ENCODE measurements around the gene MTMR1.

The MTMR1 gene

DNA sequence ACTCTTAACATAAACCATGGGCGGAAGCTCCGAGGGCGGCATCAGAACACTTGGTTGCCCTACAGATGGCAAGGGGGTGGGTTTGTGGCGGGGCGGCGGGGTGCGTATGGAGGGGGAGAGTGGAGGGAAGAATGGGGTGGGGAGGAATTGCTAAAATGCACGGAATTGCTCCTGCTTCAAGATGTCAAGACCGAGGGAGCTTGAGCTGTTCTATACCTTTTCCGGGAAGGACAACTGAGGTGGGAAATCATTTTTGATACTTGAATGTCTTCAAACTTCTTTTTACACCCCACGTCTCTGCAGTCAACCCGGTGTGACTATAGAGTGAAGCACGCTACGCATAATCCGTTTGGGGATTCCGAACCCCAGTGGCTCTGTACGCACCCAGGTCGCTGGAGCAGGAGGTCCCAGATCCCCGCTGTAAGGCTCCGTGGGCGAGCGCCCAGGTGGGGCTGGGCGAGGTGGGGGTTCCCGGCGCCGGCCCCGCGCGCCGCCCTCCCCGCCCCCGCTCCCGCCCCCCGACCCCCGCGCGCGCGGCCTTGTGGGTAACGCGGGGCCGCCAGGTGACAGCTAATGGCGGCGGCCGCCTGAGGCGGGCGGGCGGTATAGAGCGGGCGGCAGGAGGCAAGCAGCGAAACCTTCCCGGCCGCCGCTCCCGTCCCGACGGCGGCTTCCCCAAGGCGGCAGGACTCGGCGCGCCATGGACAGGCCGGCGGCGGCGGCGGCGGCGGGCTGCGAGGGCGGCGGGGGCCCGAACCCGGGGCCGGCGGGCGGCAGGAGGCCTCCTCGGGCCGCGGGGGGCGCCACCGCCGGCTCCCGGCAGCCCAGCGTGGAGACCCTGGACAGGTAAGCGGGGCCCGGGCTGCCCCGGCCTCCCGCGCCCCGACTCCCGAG, at the start of gene MTMR1:
Gene MTMR1, plus strand, starts transcription at position 566 of the 894 bp plus-strand sequence. Its CDS starts 135 bp downstream, at position 701.
- no peak for DNase-seq

GRCh38 chrX:150643958-150644357, 49.2 kb upstream of the MTMR1 start:
- DNase-seq, result no peak

DNA sequence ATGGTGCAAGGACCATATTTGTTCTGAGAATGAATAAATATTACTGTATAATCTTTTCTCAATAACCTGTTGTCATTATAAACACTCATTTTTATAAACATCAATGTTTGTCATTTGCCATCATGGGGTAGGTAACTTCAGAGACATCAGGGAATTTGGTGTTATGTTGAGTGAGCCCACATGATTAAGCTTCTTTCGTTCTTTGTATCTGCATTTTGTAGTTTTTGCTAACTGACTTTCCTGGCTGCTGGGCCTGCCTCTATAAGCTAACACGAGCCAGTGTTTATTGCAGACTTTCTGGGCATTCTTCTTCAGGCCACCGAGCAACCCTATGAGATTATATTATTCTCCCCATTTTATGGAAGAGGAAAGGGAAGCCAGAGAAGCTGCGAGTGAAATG, 48.8 kb upstream of the MTMR1 start:
- no peak for DNase-seq

DNA sequence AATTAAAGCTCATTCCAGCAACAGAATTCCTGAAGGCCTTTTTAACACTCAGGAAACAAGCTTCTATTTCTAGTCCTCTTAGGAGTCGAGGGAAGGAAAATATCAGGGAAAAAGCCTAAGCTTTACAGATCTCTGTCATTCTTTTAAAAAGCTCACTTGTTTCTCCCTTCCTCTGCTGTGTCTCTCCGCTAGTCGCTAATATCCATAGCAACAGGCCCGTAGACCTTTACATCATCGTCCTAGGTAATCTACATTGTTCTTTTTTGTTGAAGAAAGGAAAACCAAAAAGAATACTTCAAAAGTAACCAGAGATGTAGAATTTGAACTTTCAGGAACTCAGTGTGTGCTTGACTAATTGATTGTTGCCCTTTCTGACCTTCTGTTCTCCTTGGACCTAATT, 45.9 kb upstream of the MTMR1 start:
- DNase-seq, result no peak

DNA sequence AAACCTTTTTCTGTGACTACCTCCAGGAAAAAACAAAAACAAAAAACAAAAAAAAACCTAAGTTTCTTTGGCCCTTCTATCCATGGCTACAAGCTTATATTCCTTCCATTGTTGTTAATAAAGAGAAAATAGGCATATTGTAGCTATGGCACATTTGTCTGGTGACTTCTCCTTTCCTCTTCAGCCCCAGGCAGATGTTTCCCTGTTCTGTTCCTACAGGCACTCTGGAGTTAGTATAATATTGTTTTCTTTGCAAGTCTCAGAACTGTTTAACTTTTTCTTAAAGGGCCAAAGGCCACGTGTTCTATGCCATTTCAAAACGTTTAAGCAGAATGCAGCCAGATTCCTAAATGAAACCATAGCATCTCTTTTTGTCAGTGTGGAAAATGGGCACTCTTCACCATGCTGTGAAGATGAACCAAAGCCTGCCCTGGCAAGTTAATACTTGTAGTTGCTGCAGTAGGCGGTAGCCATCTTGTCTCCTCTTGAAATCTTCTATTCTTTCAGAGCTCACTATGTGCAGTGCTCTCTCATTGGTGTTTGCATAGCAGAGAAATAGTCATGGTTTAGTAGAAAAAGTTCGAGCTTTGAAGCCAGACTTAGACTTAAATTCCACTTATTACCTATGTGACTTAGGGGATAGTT, 44.8 kb upstream of the MTMR1 start:
- no peak for DNase-seq

DNA sequence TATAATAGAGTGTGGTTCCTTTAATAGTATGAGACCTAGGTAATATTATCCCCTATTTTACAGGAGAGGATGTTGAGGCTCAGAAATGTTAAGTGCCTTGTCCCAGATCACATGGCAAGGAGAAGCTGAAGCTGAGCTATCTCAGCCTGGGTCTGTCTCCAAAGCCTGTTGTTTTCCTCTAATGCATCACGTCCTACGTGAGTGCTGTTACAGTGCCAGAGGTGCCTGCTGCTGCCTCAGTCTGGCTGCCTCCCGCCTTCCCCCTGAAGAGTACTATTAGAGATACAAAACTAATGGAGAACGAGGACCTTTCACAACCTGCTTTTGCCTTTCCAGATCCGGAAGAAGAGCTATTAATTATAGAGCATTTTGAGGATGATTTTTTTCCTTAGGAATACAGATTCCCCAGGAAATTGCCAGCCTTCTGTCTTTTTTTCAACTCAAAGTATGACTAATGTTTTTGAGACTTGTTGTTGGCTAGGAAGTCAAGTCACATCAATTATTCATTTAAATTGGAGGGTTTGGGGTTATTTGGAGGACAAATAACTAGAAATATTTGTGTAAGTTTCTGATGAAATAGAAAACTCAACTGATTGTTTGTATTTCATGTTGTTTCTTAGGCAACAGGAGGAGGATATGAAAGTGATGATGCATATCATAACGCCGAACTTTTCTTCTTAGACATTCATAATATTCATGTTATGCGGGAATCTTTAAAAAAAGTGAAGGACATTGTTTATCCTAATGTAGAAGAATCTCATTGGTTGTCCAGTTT, 43.9 kb upstream of the MTMR1 start:
- peak; percentile 1 for DNase-seq

DNA sequence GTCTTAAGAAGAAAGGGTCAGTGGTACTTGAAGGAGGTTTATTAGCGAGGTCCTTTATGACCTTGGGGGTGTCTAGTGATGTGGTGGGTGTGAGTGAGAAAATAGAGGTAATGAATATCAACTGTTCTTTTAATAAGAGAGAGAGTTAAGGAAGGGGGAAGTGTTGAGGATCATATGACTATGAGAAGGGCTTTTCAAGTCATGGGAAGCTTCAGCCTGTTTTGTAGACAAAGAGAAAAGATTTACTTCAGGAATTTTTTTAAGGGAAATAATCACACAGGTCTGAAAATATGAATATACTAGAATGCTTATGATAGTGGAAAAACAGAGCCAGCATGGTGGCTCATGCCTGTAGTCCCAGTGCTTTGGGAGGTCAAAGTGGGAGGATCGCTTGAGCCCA, 41.3 kb upstream of the MTMR1 start:
- DNase-seq, result no peak

GRCh38 chrX:150655788-150656187, 37.4 kb upstream of the MTMR1 start:
- no peak for DNase-seq

DNA sequence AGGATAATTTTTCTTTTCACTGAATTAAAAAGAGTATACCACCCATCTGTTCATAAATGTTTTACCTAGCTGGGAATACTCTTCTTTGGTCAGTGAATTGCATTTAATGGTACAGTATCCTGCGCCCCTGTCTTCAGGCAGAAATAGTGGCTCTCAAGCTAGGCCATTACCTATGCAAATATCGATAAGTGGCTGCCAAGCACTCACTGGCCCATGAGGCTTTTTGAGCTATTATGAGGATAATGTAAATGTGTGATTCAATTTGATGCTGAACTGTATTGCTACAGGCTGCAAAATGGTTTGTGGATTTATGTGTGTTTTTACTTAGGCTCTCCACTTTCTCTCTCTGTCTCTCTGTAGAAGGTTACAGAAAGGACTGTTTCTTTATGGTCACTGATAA, 30.1 kb upstream of the MTMR1 start:
- no peak for DNase-seq

- DNase-seq, result no peak
Observed at GRCh38 chrX:150664290-150664689, 28.9 kb upstream of the MTMR1 start.

DNA sequence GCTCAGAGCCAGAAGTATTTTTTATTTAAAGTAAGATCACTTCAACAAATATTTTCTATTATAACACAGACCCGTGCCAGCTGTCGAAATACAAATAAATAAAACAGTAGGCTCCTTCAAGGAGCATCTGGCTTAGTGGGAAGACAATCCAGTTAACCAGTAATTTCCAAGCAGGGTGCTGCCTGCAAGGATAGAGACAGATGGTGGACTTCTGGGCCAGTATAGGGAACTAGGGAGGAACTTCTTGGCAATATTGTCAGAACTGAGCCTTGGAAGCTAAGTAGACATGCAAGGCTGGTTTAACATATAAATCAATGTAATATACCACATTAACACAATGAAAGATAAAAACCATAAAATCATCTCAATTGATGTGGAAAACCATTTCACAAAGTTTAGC, 17.0 kb upstream of the MTMR1 start:
- no peak for DNase-seq

- no peak for DNase-seq
Observed at GRCh38 chrX:150680974-150681373, 12.2 kb upstream of the MTMR1 start.

GRCh38 chrX:150683112-150683511, 10.1 kb upstream of the MTMR1 start:
- DNase-seq, result no peak

DNA sequence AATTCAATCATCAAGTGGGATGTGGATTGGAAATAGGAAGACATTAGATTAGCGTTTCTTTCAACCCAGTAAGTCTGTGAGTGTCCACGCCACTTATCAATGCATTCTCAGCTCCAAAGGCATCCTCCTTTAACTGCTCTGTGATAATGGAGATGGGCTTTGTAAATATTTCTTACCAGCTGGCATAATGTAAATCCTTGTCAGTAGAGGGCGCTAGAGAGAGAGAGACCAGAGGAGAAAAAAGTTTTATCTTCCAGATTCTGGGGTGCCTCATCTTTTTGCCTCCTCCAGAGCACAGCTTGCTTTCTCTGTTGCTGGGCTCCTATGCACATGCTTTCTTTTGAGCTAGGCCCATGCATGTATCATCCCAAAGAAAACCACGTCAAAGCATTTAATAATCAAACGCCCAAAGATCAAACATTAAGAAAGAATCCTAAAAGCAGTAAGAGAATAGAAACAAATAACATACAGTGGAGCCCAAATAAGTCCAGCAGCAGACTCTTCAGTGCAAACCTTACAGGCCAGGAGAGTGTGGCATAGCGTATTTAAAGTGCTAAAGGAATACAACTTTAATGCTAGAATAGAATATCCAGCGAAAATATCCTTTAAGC, 9.6 kb upstream of the MTMR1 start:
- no peak for DNase-seq

DNA sequence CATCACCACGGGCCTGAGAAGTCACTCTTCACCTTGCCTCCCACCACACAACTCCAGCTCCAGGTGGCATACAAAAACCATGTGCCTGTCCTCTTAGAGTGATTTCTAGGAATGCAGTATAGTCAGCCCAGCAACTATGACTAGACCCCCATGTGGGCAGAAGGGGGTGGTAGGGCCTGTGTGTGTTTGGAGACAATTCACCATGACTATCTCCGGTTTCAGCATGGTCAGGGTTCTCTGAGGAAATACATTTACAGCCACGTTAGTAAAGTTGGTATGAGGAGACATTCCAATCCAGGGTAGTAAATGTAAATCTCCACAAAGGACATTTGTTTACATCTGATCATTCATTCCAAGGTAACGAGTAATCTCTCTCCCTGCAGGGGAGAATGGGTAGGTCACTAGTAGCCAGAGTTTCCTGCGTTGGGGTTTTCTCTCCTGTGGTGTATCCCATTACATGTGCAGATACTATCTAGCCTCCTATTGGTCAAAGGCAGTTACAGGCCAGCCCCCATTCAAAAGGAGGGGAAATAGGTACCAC, 4.2 kb upstream of the MTMR1 start:
- DNase-seq, result peak; percentile 90

- DNase-seq, result peak; percentile 92
Observed at GRCh38 chrX:150690126-150690525, 3.1 kb upstream of the MTMR1 start.

DNA sequence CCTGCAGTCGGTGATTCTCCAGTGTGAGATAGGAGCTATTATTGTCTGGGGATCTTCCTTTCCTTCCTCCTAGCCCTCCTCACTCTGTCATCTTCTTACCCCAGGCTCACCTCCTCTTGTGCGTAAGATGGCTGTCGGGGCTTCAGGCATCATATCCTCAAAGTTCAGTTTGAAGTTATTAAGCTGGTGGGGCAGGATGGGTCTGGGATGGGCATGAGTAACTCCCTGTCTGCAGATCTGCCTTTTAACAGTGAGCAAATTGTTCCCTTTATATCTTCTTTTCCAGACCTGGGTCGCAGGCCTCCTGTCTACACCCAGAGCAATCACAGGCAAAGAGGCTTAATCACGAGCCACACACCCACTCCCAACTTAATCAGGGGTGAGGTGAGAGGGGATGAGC, 900 bp upstream of the MTMR1 start:
- no peak for DNase-seq

- DNase-seq, result peak; percentile 23
Observed at GRCh38 chrX:150693725-150694574, 754 bp downstream of the MTMR1 start.

DNA sequence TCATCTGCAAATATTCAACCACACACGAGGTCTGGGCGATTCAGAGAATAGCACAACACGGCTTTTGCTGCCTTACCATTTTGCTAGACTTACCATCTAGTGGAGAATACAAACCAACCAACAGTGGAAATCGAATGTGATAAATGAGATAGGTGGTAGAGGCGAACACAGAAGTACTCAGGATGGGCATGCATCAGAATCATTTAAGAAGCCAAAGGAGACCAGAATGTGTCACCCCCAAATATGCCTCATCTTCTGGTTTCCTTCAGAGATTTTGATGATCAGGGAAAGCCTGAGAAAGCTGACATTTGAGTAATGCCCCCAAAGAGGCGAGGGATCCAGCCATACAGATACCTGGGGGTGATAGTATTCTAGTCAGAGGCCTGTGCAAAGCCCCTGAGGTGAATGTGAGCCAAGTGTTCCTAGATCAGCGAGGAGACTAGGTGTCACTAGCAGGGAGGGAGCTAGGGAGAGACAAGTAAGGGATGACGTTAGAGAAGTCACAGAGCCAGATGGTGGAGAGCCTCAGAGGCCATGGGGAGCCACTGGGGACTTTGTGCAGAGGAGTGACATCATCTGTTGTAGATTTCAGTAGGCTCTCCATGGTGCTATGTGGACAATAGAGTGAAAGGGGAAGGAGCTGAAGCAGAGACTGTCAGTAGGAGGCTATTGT, 1.7 kb downstream of the MTMR1 start:
- no peak for DNase-seq

GRCh38 chrX:150696331-150696730, 3.1 kb downstream of the MTMR1 start:
- DNase-seq, result no peak

DNA sequence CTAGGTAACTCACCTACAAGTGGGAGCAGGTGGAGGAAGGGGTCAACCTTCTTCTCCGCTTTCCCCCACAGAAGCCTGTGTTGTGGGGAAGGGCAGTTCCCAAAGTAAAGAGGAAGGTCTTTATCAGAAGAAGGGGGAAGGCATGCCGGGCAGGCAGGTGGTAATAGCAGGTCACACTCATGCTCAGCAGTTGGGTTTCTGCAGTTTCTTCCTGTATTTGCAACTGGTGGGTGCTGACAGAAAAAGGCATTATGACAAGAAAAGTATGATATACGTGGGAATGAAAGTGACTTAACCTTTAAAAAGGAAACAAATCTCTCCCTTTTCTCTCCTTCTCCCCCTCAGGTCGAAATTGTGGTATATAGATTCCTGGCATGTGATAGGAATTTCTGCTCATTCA, 3.7 kb downstream of the MTMR1 start:
- DNase-seq, result no peak
